HepG2 (cell line): Measurements from ENCODE around the gene SMIM13. TPM values are rescaled to one million over a fixed set of nuclear protein-coding genes. Genes with fewer than 3 reads are reported as not detected.

Experiments
- ATAC-seq: fragments of 200-7000 bp; cut with Tn5 transposase; 3 replicates; pipeline ENCODE4 v1.9.1; 2020; ENCODE audit warnings: mild to moderate bottlenecking, moderate library complexity
- BruUV-seq: library from RNA; stranded (reverse); fragments of 400-500 nt; replicated peaks from 2 replicates; lab custom pipeline; 2021; lab: Mats Ljungman, UMichigan
- CTCF ChIA-PET: fragments of 300-600 bp; formaldehyde crosslinking; extraction: SDS; loops from one replicate; lab custom pipeline; 2021; ENCODE audit warnings: low total read pairs, inconsistent platforms, low intra/inter-chr PET ratio; lab: Yijun Ruan, JAX
- POLR2A ChIA-PET: fragments of 350-600 bp; sonication (Branson Sonifier 250); formaldehyde crosslinking; loops from one replicate; lab custom pipeline; 2020; ENCODE audit warnings: antibody characterized with exemption, inconsistent platforms; lab: Yijun Ruan, JAX
- DNase-seq: peaks from one replicate; pipeline ENCODE4 v3.0.0-alpha.2; 2015; ENCODE audit warnings: low spot score
- FAIRE-seq: peaks from 3 replicates; lab custom pipeline; 2011; peaks lifted over from hg19 to GRCh38; lab: Jason Lieb, UNC
- H2AFZ ChIP-seq: one replicate; pipeline ENCODE4 v1.6.1; 2011; ENCODE audit warnings: low read length, inconsistent platforms
- H3K27ac ChIP-seq: fragments of 300-600 bp; 3 replicates; pipeline ENCODE4 v1.8.0; 2011; ENCODE audit warnings: mixed run types, mild to moderate bottlenecking, mixed read lengths, low read length, inconsistent platforms; ENCODE audit not compliant: insufficient read depth; ENCODE audit errors: extremely low read length
- H3K27me3 ChIP-seq, 2 experiments: fragments of 200-600 bp in 1 of 2; 2 replicates in 1 of 2; 3 replicates in 1 of 2; pipeline versions ENCODE4 v1.6.0 to v1.8.0; 2011; ENCODE audit warnings: low read length in 2 of 2, mild to moderate bottlenecking in 2 of 2, moderate library complexity in 2 of 2, inconsistent platforms in 1 of 2; ENCODE audit not compliant: insufficient read depth in 2 of 2, control insufficient read depth in 1 of 2
- H3K36me3 ChIP-seq, 2 experiments: fragments of 200-600 bp in 1 of 2; replicated peaks in 1 of 2; 2 replicates in 1 of 2; 3 replicates in 1 of 2; pipeline versions ENCODE4 v1.5.1 to v1.8.0; 2011; ENCODE audit warnings: low read length in 2 of 2, inconsistent platforms in 1 of 2; ENCODE audit not compliant: insufficient read depth in 2 of 2, control insufficient read depth in 1 of 2
- H3K4me1 ChIP-seq: 2 replicates; pipeline ENCODE4 v1.5.1; 2012; ENCODE audit warnings: low read length, inconsistent platforms; ENCODE audit not compliant: insufficient read depth
- H3K4me2 ChIP-seq: 2 replicates; pipeline ENCODE4 v1.6.0; 2011; ENCODE audit warnings: low read depth, low read length, inconsistent platforms
- H3K4me3 ChIP-seq, 3 experiments: fragments of 200-600 bp in 1 of 3; sonication (generic), shearing (Covaris generic) in 1 of 3; replicated peaks in 1 of 3; 2 replicates each; pipeline ENCODE4 v1.5.1; 2011 to 2016; ENCODE audit warnings: low read length in 3 of 3, inconsistent platforms in 2 of 3, low read depth in 2 of 3, mild to moderate bottlenecking in 2 of 3, control low read depth in 1 of 3, mixed read lengths in 1 of 3; ENCODE audit not compliant: insufficient read depth in 1 of 3
- H3K79me2 ChIP-seq: one replicate; pipeline ENCODE4 v1.6.1; 2011; ENCODE audit warnings: low read length, inconsistent platforms; ENCODE audit not compliant: insufficient read depth
- H3K9ac ChIP-seq: 2 replicates; pipeline ENCODE4 v1.6.0; 2011; ENCODE audit warnings: mild to moderate bottlenecking, low read depth, low read length, inconsistent platforms; ENCODE audit not compliant: insufficient read depth
- H3K9me3 ChIP-seq: 2 replicates; pipeline ENCODE4 v1.5.1; 2012; ENCODE audit warnings: mild to moderate bottlenecking, low read length
- H4K20me1 ChIP-seq: 2 replicates; pipeline ENCODE4 v1.6.0; 2011; ENCODE audit warnings: inconsistent platforms, mild to moderate bottlenecking, low read length, moderate library complexity; ENCODE audit not compliant: insufficient read depth
- ATF4 ChIP-seq, 2 experiments: fragments of 450-650 bp in 1 of 2; sonication (generic) in 1 of 2; formaldehyde crosslinking; IDR thresholded peaks; 2 replicates each; pipeline versions ENCODE4 v1.5.0 to v1.8.0; 2020 to 2022; ENCODE audit warnings: mild to moderate bottlenecking in 1 of 2, missing genetic modification reagents in 1 of 2
- CBX5 ChIP-seq: sonication (generic); formaldehyde crosslinking; IDR thresholded peaks from 2 replicates; pipeline ENCODE4 v1.4.0; 2020; ENCODE audit warnings: missing genetic modification reagents, borderline replicate concordance
- CSRNP1 ChIP-seq: sonication (generic); formaldehyde crosslinking; IDR thresholded peaks from 2 replicates; pipeline ENCODE4 v1.8.1; 2023; ENCODE audit warnings: mild to moderate bottlenecking, missing genetic modification reagents
- ETV6 ChIP-seq: sonication (generic); formaldehyde crosslinking; conservative IDR thresholded peaks from 2 replicates; pipeline ENCODE4 v1.4.0; 2020; ENCODE audit warnings: missing genetic modification reagents
- KDM1A ChIP-seq: IDR thresholded peaks from 2 replicates; pipeline ENCODE4 v1.6.1; 2016; ENCODE audit warnings: missing compliant biosample characterization
- NFAT5 ChIP-seq: sonication (generic); formaldehyde crosslinking; IDR thresholded peaks from 2 replicates; pipeline ENCODE4 v1.4.0; 2020; ENCODE audit warnings: missing genetic modification reagents
- TRIM22 ChIP-seq: fragments of 450-650 bp; IDR thresholded peaks from 2 replicates; pipeline ENCODE4 v1.6.1; 2017
- ZBTB34 ChIP-seq: sonication (generic); formaldehyde crosslinking; IDR thresholded peaks from 2 replicates; pipeline ENCODE4 v1.8.0; 2022; ENCODE audit warnings: mild to moderate bottlenecking, missing genetic modification reagents
- ZKSCAN5 ChIP-seq: sonication (generic); formaldehyde crosslinking; IDR thresholded peaks from 2 replicates; pipeline ENCODE4 v1.5.1; 2020; ENCODE audit warnings: mild to moderate bottlenecking, missing genetic modification reagents
- ZMYM4 ChIP-seq: sonication (generic); formaldehyde crosslinking; IDR thresholded peaks from 2 replicates; pipeline ENCODE4 v1.8.1; 2023; ENCODE audit warnings: mild to moderate bottlenecking, missing genetic modification reagents
- ZNF18 ChIP-seq: sonication (generic); formaldehyde crosslinking; IDR thresholded peaks from 2 replicates; pipeline ENCODE4 v1.8.0; 2022; ENCODE audit warnings: mild to moderate bottlenecking, missing genetic modification reagents; ENCODE audit not compliant: insufficient replicate concordance
- ZNF629 ChIP-seq: sonication (generic); formaldehyde crosslinking; conservative IDR thresholded peaks from 2 replicates; pipeline ENCODE4 v1.5.0; 2020; ENCODE audit warnings: missing genetic modification reagents
- WGBS: methylation state at CpG from one replicate; pipeline ENCODE4 v1.1.6; 2017; ENCODE audit warnings: low lambda C conversion rate; 5-methylcytosine and 5-hydroxymethylcytosine counted together
- in situ Hi-C: cut with HindIII; loops from 2 replicates; pipeline ENCODE4 v1.10.0; 2017; ENCODE audit warnings: low pct_unique_long_range_greater_than_20kb; ENCODE audit not compliant: extremely low pct_ligation_motif_present
- intact Hi-C: fragments of 100-400 bp; cut with micrococcal nuclease; formaldehyde crosslinking; loops from one replicate; pipeline ENCODE4 v1.10.0; 2022; ENCODE audit not compliant: unreplicated experiment
- polyA plus RNA-seq, 8 experiments: library from polyadenylated mRNA; depleted of rRNA in 3 of 8; stranded (reverse) in 7 of 8; unstranded in 1 of 8; fragments of >200 nt; fragmentation: Illumina TruSeq in 4 of 8; extraction: Trizol in 4 of 8; gene quantifications; 2 replicates each; pipeline versions ENCODE4 v1.2.1 to v1.2.3, GENCODE V29; 2011 to 2016; ENCODE audit warnings: low read depth in 4 of 8, missing spikeins in 1 of 8, mixed read lengths in 1 of 8; ENCODE audit not compliant: insufficient read depth in 1 of 8
- total RNA-seq, 5 experiments: library from RNA; depleted of rRNA; stranded (reverse); fragments of >200 nt; fragmentation: Illumina TruSeq; extraction: Trizol; gene quantifications; 2 replicates each; pipeline ENCODE4 v1.2.3, GENCODE V29; 2016; ENCODE audit warnings: low read depth in 1 of 5

The SMIM13 gene
- total and polyA plus RNA-seq, 2 of the 13 experiments (the other 11 are each of a cell fraction or from before 2014, with no cell fraction given): 2.7 to 10.2 TPM

GRCh38 chr6:11062083-11062482 is 31.6 kb upstream of the SMIM13 start:
- in situ Hi-C loops: loop anchor here (25.0 kb wide), 1 partner anchor 575 kb away; no protein-coding TSS in a partner anchor
- ATAC-seq: no peak
- 89% methylated on average over 4 of the region's 4 CpGs for WGBS
- CTCF ChIA-PET: no interaction called here
- H3K27me3 ChIP-seq: no peaks in the 10 kb centered on the region
- no peak overlapping the region for H3K4me2 ChIP-seq
- no peak overlapping the region for H3K9ac ChIP-seq
- H3K27ac ChIP-seq: no peak overlapping the region
- no peaks in the 10 kb centered on the region for H4K20me1 ChIP-seq
- H3K4me3 ChIP-seq: no peak overlapping the region
- no peaks in the 10 kb centered on the region for H3K36me3 ChIP-seq
- BruUV-seq: no TSS peak
- POLR2A ChIA-PET: no interaction called here
- peaks cover 25% of the 10 kb centered on the region for H3K4me1 ChIP-seq
- no peaks in the 10 kb centered on the region for H3K9me3 ChIP-seq
- DNase-seq: no peak
- no peak overlapping the region for H2AFZ ChIP-seq
- no peak for FAIRE-seq
- intact Hi-C loops: no loop called here
- no peaks in the 10 kb centered on the region for H3K79me2 ChIP-seq
- TF ChIP-seq ATF4 (CRISPR knock-in tag; IDR thresholded peaks at IDR 0.05): no peak
- TF ChIP-seq TRIM22: no peak
- no peak for TF ChIP-seq ZKSCAN5 (CRISPR knock-in tag)
- TF ChIP-seq ZMYM4 (CRISPR knock-in tag): no peak
- no peak for TF ChIP-seq CBX5 (CRISPR knock-in tag)
- TF ChIP-seq KDM1A (CRISPR knock-in tag): no peak
- no peak for TF ChIP-seq ZBTB34 (CRISPR knock-in tag)
- TF ChIP-seq CSRNP1: no peak
- TF ChIP-seq ZNF629: no peak
- TF ChIP-seq ETV6: no peak
- no peak for TF ChIP-seq NFAT5
- no peak for TF ChIP-seq ZNF18 (CRISPR knock-in tag)
